NCI-H774 (cell line): Measurements from ENCODE around the gene DCDC2B.
"Not testable (repeated sequence)": the region's sequence is repeated elsewhere in the genome, so short reads cannot be mapped to it uniquely, and the experiment has no call there.

Experiments used
- DNase-seq: peaks from one replicate; lab custom pipeline; 2025; lab: John Stamatoyannopoulos, UW

DCDC2B gene

DNA sequence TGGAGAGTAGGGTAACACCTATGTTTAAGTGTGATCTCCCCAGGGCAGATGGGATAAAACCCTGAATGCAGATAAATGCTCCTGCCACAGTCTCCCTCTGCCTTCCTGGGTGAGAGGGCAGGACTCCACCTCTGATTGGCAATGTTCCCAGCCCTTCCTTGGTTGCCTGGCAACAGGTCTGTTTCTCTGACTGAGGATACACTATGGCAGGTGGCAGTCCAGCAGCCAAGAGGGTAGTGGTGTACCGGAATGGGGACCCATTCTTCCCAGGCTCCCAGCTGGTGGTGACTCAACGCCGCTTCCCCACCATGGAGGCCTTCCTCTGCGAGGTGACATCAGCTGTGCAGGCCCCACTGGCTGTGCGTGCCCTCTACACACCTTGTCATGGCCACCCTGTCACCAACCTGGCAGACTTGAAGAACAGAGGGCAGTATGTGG lies at the start of gene DCDC2B:
Gene DCDC2B, plus strand, starts transcription at position 199 of the 438 bp plus-strand sequence. Its CDS starts 5 bp downstream, at position 204.
- peak; percentile 99 for DNase-seq

DNA sequence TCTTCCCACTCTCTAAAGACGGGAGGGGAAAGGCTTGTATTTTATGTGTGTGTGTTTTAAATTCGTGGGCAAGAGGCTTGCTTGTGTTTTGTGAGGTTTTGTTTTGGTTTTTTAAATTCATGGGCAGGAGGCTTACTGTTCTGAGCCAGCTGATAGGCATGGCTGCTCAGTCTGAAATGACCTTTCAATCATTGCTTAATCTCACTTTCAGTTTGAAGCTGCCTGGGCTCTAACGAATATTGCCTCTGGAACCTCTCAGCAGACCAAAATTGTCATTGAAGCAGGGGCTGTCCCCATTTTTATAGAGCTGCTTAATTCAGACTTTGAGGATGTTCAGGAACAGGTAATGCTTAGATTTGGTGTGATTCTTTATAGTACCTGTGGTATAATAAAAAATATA lies 49.7 kb upstream of the DCDC2B start:
- no peak for DNase-seq

DNA sequence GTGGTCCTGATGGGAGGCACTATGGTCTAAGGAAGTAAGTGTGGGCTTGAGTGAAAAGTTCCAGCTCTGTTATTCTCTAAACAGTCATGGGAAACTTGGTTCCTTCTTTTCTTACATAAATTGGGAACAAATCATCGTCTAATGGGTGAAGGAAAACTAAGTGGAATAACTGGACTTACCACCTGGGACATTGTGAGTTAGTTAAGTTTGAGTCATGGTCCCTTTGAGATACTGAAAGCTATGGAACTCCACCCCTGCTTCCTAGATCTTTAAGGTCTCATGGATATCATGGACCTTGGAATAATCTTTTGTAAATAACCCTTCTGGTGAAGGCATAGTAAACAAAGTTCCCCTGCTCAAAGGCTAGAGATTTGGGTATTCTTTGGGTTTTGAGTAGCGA lies 45.5 kb upstream of the DCDC2B start:
- DNase-seq, result no peak

DNA sequence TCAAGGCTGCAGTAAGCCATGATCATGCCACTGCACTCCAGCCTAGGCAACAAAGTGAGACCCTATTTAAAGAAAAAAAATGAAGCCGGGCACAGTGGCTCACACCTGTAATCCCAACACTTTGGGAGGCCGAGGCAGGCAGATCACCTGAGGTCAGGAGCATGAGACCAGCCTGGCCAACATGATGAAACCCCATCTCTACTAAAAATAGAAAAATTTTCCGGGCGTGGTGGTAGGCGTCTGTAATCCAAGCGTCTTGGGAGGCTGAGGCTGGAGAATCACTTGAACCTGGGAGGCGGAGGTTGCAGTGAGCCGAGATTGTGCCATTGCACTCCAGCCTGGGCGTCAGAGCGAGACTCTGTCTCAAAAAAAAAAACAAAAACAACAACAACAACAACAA lies 43.3 kb upstream of the DCDC2B start:
- DNase-seq, result not testable (repeated sequence)

DNA sequence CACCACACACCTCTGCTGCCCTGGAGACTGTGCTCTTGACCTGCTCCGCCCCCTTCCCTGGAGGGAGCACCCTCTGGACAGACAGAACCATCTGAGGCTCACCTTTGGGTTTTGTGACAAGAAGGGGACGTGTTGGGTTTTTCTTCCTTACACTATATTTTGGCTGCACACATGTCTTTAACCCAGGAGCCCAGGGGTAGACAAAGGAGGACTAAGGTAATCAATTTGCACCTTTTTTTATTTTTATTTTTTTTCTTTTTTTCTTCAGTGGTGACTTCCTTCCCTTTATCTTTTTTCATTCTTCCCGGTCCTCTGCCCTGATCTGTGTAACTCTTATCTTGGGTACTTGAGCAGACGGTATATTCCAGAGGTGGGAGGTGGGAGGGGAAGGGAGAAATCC lies 37.9 kb upstream of the DCDC2B start:
- DNase-seq, result no peak

DNA sequence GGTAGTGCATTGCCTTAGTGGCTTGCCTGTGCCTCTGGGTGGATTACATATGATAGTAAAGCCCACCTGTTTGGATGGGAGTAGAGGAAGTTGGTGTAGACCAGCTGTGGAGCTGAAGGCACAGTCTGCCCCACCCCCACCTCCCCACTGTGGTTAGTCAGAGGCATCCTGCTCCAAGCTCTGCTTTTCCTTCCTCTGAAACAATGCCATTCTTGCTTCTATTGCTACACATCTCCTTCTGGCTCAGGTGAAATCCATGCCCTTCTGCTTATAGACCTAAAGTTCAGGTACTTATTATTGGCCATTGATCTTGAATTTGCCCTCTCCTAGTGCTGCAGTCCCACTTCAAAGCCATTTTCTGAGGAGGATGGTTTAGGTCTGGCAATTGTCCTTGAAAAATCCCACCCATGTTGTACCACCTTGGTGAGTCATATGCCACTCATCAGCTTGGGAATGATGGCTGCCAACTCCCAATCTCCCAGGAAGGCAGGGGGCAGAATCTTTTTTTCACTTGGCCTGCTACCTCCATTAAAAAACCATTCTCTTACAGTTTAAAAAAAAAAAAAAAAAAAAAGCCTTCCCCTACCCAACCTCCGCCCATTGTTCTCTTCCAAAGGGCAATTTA lies 36.2 kb upstream of the DCDC2B start:
- no peak for DNase-seq

DNA sequence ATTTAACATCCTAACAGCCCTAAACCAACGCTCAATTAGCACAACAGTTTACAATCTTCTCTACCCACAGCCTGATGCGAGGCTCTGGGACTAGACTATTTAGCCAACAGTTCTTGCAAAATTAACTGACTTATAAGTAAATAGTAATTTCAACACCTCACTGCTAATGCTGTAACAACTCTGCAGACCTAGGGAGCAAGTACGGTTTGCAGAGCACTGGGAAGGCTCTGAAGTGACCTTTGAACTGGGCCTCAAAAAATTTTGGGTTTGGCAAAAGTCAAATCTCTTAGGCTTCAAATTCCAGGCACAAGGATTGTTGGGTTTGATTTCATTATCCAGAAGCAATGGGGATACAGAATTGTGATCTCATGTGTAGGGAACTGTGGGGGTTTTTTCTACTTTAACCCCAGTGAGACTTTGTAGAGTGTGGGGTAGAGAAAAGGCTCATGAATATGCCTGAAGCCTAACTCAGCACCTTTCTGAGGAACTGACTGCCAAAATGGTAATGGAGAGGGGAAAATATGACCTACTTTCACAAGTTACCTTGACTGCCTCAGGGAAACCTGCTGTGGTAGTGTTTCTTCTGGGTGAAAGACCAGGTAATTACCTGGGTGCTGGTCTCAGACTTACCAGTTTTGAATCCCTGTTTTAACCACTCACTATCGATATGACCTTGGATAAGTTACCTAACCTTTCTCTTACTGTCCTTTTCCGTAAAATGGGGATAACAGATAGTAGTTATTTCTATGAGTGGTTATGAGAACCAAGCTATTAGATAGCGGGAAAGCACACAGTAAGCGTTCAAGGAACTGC lies 30.3 kb upstream of the DCDC2B start:
- DNase-seq, result no peak

DNA sequence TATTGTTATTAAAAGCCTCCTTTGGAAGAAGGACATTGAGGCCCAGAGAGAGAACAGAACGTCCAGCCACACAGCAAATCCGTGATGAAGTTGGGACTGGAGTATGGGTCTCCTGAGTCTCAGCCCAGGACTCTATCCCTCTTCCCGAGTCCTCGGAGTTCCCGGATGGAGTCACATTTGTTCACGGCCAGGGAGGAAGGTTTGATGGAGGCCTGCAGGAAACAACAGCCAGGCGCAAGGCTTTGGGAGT lies 29.8 kb upstream of the DCDC2B start:
- no peak for DNase-seq

DNA sequence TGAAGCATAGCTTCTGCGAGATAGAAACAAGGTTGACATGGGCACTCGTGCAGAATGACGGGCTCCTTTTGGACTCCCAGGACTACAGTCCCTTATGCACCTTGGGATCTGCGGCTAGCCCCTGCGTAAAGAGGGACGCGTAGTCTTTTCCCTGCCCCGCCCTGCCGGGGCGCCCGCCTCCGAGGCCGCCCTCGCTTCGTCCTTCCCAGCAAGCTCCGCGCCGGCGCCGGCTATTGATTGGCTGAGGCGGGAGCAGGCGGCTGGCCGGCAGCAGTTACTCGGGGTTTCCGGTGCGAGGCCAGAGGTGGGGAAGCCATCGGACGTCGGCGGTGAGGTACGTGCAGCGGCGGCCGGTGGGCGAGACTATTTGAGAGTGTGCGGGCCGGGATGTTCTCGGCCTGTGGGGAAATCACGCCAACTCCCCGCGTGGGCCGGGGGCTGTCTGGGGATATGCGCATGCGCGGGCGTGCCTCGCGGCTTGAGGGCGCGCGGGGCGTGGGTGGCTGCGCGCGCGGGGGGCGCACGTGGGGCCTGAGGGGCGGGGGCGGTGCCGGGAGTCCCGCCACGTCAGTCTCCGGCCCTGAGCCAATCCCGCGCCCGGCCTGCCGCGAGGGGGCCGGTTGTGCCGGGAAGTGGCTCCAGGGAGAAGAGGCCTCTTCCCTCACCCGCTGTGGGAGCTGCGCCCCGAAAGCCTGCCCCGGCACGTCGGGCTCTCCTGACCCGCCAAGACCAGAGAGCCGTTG lies 29.3 kb upstream of the DCDC2B start, which contains the start of gene TXLNA:
Gene TXLNA, plus strand, starts transcription at position 233 of the 743 bp plus-strand sequence. CDS start 671 bp downstream, outside the sequence.
- peak; percentile 99 for DNase-seq

DNA sequence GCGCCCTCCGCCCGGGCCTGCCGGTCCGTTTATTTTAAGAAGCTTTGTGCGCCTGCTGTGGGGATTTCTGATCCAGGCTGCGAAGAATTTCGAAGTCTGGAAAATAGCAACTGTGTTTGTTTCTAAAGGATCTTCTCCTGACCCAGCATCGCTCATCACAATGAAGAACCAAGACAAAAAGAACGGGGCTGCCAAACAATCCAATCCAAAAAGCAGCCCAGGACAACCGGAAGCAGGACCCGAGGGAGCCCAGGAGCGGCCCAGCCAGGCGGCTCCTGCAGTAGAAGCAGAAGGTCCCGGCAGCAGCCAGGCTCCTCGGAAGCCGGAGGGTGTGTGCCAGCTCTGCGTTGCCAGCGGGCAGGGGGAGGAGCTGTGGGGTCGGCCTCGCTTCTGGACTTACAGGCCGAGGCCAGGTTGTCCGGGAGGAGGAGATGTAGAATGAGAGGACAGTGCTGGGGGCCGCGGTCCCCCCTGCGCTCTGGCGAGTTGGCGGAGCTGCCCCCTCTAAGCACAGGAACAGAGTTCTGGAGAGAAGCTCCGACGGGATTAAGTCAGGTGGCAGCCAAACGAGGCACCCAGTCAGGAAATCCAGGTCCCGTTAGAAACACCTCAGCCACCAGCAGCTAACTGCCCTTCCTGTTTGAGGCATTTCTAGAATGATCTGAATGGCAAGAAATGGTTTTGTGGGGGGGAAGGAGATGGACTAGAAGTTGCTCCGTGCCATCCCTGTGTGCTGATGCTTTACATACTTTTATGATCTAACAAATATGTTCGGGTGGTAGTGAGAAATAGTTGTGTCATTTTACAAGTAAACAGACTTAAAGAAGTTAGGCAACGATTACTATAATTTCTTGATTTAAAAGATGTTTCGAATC lies 28.5 kb upstream of the DCDC2B start:
- DNase-seq, result peak; percentile 46

DNA sequence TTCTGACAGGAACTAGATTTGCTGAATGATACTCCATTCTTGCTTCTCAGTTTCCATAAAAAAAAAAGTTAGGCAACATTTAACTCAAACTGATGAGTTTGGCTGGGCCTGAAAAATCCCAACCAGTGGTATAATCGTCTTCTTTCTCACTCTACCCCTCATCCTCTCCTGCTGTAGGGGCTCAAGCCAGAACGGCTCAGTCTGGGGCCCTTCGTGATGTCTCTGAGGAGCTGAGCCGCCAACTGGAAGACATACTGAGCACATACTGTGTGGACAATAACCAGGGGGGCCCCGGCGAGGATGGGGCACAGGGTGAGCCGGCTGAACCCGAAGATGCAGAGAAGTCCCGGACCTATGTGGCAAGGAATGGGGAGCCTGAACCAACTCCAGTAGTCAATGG lies 27.8 kb upstream of the DCDC2B start:
- no peak for DNase-seq

DNA sequence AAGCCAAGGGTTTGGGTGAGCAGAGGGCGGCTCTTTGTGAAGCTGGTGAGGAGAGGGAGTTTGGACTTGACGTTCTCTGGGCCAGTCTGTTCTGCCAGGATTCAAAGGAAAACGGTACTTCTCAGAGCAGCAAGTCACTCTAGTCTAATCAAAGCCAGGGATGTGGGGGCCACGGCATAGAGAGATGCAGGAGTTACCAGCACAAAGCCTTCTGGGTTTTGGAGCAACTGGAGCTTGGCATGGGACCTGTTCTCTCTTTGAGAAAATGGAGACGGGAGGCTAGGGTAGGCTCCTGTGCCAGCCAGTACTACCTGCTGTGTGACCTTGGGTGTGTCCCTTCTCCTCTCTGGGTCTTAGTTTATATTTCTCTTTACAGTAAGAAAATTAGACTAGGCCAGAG lies 27.3 kb upstream of the DCDC2B start:
- DNase-seq, result no peak

DNA sequence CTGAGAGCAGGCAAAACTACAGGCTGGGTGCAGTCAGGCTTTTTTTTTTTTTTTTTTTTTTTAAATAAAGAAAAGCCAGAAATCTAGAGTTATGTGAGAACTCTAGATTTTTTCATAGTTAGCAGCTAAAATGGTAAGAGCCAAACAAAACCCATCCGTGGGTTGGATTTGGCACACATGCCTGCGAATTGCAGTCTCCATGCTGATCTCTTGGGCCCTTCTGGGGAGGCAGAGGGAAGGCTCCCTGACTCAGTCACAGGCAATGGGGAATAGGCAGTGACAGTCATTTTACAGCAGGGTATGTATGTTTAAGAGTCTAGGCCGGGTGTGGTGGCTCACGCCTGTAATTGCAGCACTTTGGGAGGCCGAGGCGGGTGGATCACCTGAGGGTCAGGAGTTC lies 26.8 kb upstream of the DCDC2B start:
- no peak for DNase-seq

DNA sequence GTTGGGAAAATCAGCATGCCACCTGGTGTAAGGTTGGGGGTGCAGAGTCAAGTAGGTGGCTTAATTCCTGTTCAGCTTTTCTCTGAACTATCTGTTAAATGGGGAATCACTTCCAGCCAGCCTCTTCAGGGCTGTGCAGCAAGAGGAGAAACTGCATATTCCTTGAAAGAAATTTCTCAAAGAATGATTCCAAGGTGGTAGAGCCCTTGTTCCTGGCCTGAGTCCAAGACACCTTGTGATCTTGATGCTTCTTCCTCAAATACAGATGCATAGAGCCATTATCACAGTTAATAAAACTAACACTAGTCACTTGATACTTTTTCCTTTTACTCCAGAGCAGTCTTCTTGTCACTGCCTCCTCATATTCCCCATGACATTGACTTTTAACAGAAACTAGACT lies 24.2 kb upstream of the DCDC2B start:
- DNase-seq, result no peak

DNA sequence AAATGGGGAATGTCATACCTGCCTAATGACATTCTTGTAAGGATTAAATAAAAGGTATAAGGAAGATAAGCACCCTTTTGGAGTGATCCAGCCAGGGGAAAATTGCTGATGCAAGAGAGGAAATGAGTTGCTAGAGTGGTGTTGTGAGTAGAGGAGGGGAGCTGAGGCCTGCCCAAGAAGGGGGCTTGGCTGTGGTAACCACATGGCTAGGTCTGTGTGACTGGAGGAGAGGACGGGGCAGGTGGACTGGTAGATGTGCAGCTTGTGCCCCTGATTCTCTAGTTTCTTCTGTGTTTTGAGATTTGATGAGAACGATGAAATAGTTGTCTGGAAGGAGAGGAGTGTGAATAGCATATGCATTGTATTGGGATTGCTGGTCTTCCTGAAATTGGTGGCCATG lies 22.8 kb upstream of the DCDC2B start:
- no peak for DNase-seq

DNA sequence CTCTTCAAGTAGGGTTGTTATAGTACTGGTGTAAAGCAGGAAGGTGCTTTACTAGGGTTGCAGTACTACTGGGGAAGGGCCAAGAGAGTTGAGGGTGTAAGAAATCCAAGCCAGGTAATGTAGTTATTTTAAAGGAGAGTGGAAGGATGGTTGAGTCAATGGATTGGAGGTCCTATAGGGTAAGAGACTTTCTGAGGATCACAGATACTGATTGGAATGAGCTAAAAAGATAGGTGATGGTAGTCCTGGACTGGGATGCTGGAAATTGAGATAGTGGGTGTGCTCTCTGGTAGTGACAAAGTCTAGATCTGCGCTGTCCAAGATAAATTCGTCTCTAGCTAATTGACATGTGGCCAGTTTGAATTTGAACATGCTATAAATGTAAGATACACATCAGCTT lies 22.4 kb upstream of the DCDC2B start:
- DNase-seq, result no peak

DNA sequence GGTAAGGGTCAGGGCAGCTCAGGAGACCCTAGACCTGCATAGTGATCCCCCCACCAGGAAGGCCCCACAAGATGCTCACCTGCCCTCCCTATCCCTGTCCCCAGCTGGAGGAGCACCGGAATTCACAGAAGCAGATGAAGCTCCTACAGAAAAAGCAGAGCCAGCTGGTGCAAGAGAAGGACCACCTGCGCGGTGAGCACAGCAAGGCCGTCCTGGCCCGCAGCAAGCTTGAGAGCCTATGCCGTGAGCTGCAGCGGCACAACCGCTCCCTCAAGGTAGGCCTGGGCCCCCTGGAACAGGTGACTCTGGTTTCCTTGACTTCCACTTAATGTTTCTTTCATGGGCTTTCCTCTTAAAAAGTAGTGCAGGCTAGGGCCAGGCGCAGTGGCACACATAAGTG lies 21.0 kb upstream of the DCDC2B start:
- no peak for DNase-seq

DNA sequence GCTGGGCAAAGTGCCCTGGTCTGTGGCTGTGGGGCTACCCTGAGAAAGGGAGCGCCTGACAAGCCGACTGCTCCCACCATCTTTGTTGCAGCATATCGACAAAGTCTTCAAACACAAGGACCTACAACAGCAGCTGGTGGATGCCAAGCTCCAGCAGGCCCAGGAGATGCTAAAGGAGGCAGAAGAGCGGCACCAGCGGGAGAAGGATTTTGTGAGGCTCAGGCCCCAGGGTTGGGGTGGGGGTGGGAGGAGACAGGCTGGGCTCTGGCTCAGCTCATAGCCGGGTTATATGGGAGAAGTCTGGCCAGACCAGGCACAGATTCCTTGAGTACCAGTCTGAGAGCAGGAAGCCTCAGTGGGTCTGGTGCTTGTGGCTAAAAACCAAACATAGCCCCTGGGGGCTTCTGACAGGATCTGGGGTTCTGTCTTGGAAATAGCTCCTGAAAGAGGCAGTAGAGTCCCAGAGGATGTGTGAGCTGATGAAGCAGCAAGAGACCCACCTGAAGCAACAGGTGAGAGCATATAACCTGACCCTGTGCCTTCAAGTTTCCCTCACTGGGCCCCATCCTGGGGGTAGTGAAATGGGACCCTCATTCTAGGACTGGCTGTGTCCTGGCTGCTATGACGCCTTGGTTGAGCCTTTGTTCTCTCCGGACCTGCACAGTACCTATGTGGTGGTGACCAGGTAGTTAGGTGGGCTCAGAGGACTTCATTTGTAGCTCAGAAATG lies 16.5 kb upstream of the DCDC2B start:
- no peak for DNase-seq

DNA sequence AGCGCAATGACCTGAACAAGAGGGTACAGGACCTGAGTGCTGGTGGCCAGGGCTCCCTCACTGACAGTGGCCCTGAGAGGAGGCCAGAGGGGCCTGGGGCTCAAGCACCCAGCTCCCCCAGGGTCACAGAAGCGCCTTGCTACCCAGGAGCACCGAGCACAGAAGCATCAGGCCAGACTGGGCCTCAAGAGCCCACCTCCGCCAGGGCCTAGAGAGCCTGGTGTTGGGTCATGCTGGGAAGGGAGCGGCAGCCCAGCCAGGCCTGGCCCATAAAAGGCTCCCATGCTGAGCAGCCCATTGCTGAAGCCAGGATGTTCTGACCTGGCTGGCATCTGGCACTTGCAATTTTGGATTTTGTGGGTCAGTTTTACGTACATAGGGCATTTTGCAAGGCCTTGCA lies 13.9 kb upstream of the DCDC2B start:
- DNase-seq, result no peak

DNA sequence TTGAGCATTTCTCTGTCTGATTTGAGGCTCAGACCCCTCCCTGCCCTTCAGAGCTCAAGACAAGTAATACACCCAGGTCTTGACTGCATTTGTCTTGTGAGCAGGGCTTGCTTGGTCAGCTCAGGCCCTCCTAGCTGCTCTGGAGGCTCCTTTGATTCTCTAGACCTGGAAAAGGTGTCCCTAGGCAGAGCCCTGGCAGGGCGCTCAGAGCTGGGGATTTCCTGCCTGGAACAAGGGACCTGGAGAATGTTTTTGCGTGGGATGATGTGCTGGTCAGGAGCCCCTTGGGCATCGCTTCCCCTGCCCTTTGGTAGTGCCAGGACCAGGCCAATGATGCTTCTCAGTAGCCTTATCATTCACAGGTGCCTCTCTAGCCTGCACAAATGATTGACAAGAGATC lies 13.4 kb upstream of the DCDC2B start:
- DNase-seq, result no peak
